ENCODE measurements around the gene P2RX2. TPM values are rescaled to one million over a fixed set of nuclear protein-coding genes. Genes with fewer than 3 reads are reported as not detected.
A peak's percentile ranks its signal among the peaks of the same experiment; 100 is the strongest.

Gene P2RX2
- total and polyA plus RNA-seq, 2 of the 4 experiments (the other 2 are of a cell fraction) = not detected

GRCh38 chr12:132647858-132648257 is 29.3 kb downstream of the P2RX2 start:
- Histone ChIP-seq H3K18ac (ENCODE audit: low read depth, low read length) (no peak overlapping the region), H2BK5ac (ENCODE audit: low read depth, low read length, poor library complexity, severe bottlenecking) (no peak overlapping the region), H2AK9ac (replicated peaks; ENCODE audit: low read depth, low read length, poor library complexity) (peak overlapping the region; percentile 26), H3K4me3 (ENCODE audit: insufficient read depth, low read depth, low read length) (no peak overlapping the region), H3K56ac (ENCODE audit: extremely low read depth, insufficient read depth, low read length) (no peak overlapping the region), H3K9ac (ENCODE audit: low read depth, low read length) (no peak overlapping the region), H2AK5ac (ENCODE audit: low read depth, low read length) (no peak overlapping the region), H3K23ac (ENCODE audit: low read depth, low read length) (no peak overlapping the region), H3K4me1 (ENCODE audit: control insufficient read depth, insufficient read depth, low read length) (no peaks in the 10 kb centered on the region), H4K8ac (ENCODE audit: low read depth in 2 of 2, low read length in 2 of 2) (no peak overlapping the region), H3K9me3 (ENCODE audit: control insufficient read depth, insufficient read depth, low read length) (no peaks in the 10 kb centered on the region), H3K4ac (ENCODE audit: low read depth, low read length) (no peak overlapping the region), H3K4me2 (ENCODE audit: low read depth, low read length) (no peak overlapping the region), H3K36me3 (ENCODE audit: control insufficient read depth, insufficient read depth, low read length) (peaks cover 32% of the 10 kb centered on the region), H3K79me1 (ENCODE audit: low read depth in 1 of 2, low read length in 2 of 2) (no peaks in the 10 kb centered on the region), H2BK20ac (ENCODE audit: low read depth, low read length) (no peak overlapping the region), H2BK120ac (ENCODE audit: low read depth, low read length) (no peak overlapping the region), H2AFZ (replicated peaks; ENCODE audit: low read length, poor library complexity) (no peak overlapping the region), H3K9me1 (ENCODE audit: insufficient read depth, low read length) (no peaks in the 10 kb centered on the region), H2BK15ac (ENCODE audit: low read depth, low read length) (no peak overlapping the region), H3K27ac (ENCODE audit: insufficient read depth, low read length) (no peak overlapping the region), H4K5ac (ENCODE audit: low read depth, low read length) (no peak overlapping the region), H3K14ac (replicated peaks; ENCODE audit: low read depth, low read length) (no peak overlapping the region), H3K27me3 (ENCODE audit: control insufficient read depth, insufficient read depth, low read length) (no peaks in the 10 kb centered on the region), H4K20me1 (ENCODE audit: insufficient read depth, low read length) (no peaks in the 10 kb centered on the region; the same call in 1 of the 2 replicates), H4K91ac (ENCODE audit: insufficient read depth, low read depth, low read length) (no peak overlapping the region)
- TF ChIP-seq RCOR1 (IDR thresholded peaks at IDR 0.05; ENCODE audit: insufficient replicate concordance, low read length) (no peak), POLR2A (IDR thresholded peaks at IDR 0.05; ENCODE audit: low read depth, low read length) (no peak), MAFK (IDR thresholded peaks at IDR 0.05; ENCODE audit: low read depth, low read length) (peak; percentile 47; the same call in 1 of the 2 replicates)
- ChIA-PET CTCF (no interaction called here), POLR2A (ENCODE audit: unreplicated experiment) (no interaction called here)
- BruUV-seq (replicated peaks) = no TSS peak
- DNase-seq (no peak), ATAC-seq (ENCODE audit: low read depth) (no peak)
- in situ Hi-C loops (cut with MboI; ENCODE audit: low sequenced_read_pairs) = no loop called here
- intact Hi-C loops (cut with micrococcal nuclease) = no loop called here
- dilution Hi-C loops (cut with HindIII; ENCODE audit: low sequenced_read_pairs, unreplicated experiment) = no loop called here
- 96% methylated on average over 8 of the region's 10 CpGs; no CpG with 5 or more reads in 1 of the 2 experiments for WGBS, 2 experiments (ENCODE audit: extremely low coverage in 2 of 2, insufficient read length in 1 of 2)

Data from IMR-90 (cell line).